Stimulated activated CD8-positive, alpha-beta memory T cell treated with anti-CD3 and anti-CD28 coated beads, Interleukin-7, amount 100 ng/mL, for 48 hours (primary cell): Measurements from ENCODE around the gene CNTRL.
A peak's percentile ranks its signal among the peaks of the same experiment; 100 is the strongest.
"Not testable (repeated sequence)": the region's sequence is repeated elsewhere in the genome, so short reads cannot be mapped to it uniquely, and the experiment has no call there.

ENCODE experiments used
- DNase-seq, 2 donors: peaks; one replicate each; pipeline ENCODE4 v3.0.0-alpha.2; 2020; ENCODE audit warnings: low read depth in 1 of 2; ENCODE audit errors: extremely low read depth in 1 of 2

CNTRL gene

DNA sequence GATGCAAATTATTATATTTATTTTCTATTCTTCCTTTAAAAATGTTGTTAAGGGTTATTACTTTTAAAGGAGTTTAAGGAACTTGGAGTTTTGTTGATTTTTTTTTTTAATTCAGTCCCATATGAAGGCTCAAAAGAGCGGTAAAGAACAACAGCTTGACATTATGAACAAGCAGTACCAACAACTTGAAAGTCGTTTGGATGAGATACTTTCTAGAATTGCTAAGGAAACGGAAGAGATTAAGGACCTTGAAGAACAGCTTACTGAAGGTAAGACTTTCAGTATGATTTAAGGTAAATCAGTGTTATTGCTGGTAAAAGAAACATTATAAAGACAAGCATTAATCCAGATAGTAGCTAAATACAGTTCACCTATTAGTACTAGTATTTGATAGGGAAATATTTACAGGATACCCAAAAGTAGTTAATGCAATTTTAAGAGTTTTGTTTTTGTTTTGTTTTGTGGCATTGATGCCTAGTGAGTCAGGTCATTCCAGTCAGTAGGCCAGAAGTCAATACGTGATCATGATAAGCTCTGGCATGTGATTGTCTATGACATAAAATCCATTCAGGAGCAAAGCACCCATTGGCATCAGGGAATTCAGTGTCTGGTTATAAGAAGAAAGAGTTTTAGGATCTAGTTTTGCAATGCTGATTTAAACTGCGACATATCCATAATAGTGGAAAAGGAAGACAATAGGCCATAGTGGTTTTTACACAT, 49.2 kb downstream of the CNTRL start:
- no peak for DNase-seq

GRCh38 chr9:121125590-121125989, 50.8 kb downstream of the CNTRL start:
- no peak for DNase-seq

GRCh38 chr9:121129384-121129783, 54.6 kb downstream of the CNTRL start:
- DNase-seq, result not testable (repeated sequence)

DNA sequence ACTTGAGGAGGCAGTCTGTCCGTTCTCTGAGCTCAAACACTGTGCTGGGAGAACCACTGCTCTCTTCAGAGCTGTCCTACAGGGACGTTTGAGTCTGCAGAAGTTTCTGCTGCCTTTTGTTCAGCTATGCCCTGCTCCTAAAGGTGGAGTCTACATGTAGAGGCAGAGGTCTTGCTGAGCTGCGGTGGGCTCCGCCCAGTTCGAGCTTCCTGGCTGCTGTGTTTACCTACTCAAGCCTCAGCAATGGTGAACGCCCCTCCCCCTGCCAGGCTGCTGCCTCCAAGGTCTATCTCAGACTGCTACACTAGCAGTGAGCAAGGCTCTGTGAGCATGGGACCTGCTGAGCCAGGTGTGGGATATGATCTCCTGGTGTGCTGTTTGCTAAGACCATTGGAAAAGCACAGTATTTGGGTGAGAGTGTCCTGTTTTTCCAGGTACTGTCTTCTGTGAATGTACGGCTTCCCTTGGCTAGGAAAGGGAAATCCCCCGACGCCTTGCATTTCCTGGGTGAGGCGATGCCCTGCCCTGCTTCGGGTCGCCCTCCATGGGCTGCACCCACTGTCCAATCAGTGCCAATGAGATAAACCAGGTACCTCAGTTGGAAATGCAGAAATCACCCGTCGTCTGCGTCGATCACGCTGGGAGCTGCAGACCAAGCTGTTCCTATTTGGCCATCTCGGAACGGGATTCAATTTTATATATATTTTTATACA, 58.5 kb downstream of the CNTRL start:
- DNase-seq, result peak; percentile 15 to 25

DNA sequence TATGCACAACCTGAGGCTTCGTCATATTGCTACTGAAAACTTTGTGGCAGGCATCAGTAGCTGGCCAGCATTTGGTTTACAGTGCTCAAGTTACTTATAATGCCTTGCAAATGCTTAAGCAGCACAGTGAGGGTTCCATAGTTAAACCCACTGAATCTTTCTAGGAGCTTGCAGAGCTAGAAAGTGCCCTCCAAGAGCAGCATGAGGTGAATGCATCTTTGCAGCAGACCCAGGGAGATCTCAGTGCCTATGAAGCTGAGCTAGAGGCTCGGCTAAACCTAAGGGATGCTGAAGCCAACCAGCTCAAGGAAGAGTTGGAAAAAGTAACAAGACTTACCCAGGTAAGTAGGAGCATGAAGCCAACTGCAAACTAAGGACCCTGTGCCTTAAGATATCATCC, 60.9 kb downstream of the CNTRL start:
- no peak for DNase-seq

GRCh38 chr9:121138561-121138960, 63.8 kb downstream of the CNTRL start:
- DNase-seq, result no peak

DNA sequence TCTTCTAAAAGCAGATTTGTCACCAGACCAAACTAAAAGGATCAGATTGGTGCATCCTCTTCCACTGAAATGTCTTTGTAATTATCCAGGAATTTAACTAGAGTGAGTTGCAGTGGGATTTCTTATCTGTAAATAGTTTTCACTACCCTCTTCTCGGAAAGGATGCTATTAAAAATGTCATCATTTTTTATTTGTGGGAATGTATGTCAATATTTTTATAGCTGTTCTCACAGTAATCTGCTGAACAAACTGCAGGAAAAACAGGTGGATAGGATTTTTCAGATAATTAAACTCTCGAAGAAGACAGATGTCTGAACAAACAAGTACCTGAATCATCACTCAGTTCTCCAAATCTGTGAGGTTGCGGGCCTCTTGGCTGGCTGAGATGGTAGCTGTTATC, 64.2 kb downstream of the CNTRL start:
- no peak for DNase-seq

DNA sequence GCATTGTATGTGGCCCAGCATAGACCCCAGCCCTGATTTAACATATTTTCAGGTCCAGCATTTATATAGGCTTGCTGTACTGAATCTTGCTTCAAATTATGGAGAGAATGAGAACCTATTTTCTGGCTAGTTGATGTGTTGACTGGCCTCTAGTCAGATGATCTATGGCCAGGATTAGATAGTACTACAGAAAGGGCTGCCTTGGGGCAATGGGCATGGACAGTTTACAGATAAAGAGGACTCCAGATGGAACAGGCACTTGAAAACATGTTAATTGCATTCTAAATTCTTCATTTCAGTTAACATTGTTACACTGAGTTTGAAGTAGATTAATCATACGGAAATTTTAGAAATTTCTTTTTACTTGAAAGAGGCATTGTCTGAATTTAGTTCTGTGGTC, 65.4 kb downstream of the CNTRL start:
- no peak for DNase-seq

GRCh38 chr9:121141306-121141705, 66.6 kb downstream of the CNTRL start:
- no peak for DNase-seq

DNA sequence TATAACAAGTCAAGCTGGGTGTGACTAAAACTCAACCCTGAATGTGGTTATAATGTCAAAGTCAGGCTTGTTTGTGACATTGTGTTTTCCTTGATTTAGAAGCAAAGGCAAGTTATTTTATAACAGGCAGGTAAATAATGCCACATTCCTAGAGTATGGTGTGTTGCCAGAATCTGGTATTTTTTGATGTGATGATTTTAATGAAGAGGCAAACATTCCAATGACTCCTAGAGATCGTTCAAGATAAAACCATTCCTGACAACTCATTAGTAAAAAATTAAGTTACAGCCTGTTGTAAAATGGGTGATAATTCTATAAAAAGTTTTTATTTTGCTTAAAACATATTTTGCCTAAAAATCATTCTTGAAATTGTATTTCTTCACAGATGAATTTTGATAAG, 67.0 kb downstream of the CNTRL start:
- DNase-seq, result no peak

GRCh38 chr9:121143771-121144170, 69.0 kb downstream of the CNTRL start:
- no peak for DNase-seq

- no peak for DNase-seq
Observed at GRCh38 chr9:121144482-121144881, 69.7 kb downstream of the CNTRL start.

DNA sequence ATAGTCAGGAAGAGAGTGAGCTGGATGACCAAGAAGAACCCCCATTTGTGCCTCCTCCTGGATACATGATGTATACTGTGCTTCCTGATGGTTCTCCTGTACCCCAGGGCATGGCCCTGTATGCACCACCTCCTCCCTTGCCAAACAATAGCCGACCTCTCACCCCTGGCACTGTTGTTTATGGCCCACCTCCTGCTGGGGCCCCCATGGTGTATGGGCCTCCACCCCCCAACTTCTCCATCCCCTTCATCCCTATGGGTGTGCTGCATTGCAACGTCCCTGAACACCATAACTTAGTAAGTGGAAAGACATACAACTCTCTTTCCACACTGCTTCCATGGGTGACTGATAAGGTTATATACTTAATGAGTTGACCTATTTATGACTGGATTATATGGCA, 75.4 kb downstream of the CNTRL start:
- no peak for DNase-seq

GRCh38 chr9:121153642-121154041, 78.9 kb downstream of the CNTRL start:
- DNase-seq, result no peak

- no peak for DNase-seq
Observed at GRCh38 chr9:121154782-121155181, 80.0 kb downstream of the CNTRL start.

GRCh38 chr9:121156263-121156731, 81.5 kb downstream of the CNTRL start:
- DNase-seq, result no peak

GRCh38 chr9:121157939-121158338, 83.2 kb downstream of the CNTRL start:
- no peak for DNase-seq

DNA sequence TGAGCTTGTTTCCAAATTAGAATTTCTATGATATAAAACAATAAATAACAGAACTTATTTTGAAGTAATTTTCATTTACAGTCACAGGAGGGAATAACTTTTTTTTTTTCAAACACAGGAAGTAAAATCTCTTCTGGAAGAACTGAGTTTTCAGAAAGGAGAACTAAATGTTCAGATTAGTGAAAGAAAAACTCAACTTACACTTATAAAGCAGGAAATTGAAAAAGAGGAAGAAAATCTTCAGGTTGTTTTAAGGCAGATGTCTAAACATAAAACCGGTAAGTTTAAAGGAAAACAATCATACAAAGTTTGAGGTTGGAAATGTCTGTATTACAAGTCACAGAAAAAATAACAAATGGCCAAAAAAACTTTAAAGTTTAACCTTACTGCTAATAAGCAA, 85.3 kb downstream of the CNTRL start:
- no peak for DNase-seq

DNA sequence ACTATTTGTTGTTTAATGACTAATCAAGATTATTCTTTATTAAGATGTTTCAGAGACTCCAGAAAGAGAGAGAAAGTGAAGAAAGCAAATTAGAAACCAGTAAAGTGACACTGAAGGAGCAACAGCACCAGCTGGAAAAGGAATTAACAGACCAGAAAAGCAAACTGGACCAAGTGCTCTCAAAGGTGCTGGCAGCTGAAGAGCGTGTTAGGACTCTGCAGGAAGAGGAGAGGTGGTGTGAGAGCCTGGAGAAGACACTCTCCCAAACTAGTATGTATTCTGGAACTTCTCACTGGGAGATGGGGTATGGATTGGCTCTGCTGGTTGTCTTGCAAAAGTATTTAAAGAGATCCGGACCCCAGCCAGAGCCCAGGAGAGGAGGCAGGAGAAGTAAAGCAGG, 93.3 kb downstream of the CNTRL start:
- DNase-seq, result no peak

DNA sequence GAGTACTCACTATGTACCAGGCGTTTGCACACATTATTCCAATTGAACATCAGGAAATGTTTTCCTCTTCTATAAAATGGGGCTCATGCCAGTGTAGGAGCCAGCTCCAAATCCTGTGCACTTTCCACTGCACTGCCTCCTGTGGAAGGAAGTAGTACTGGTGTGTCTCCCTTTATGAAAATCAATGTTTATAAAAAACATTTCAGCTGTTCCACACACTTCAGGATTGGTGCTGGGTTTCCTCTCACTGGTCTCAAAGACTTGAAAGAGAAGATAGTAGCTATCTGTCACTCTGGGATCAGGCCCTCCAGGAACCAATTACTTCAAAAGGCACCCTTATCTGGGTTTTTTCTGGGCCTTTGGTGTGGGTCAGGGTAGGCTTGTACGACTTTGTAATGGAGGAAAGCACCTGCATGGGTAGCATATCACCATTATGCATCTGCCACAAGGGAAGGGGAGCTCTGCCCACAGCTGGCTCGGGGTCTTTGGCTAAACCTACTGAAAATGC, 94.4 kb downstream of the CNTRL start:
- no peak for DNase-seq

DNA sequence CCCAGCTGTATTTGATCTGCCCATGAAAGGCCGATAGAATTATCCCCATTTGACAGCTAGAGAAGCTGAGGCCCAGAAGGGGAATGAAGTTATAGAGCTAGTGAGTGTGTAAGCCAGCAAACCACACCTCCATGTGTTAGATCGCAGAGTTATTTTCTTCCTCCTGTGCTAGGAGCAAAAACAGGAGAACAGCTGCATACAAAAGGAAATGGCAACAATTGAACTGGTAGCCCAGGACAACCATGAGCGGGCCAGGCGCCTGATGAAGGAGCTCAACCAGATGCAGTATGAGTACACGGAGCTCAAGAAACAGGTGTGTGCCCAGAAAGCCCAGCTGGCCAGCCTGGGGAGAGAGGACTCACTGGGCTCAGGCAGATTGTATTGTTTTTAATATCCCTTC, 96.5 kb downstream of the CNTRL start:
- no peak for DNase-seq
